GM12864 (cell line): ENCODE data around the gene UBN1.

Experiments used
- DNase-seq: peaks from one replicate; pipeline ENCODE4 v3.0.0-alpha.2; 2011; ENCODE audit warnings: low read depth
- H3K4me3 ChIP-seq: 2 replicates; pipeline ENCODE4 v1.5.1; 2011; ENCODE audit warnings: mild to moderate bottlenecking, low read depth, low read length, control low read depth
- TF ChIP-seq, protein P1 (sequence below): IDR thresholded peaks from 2 replicates; pipeline ENCODE4 v1.5.1; 2011; ENCODE audit warnings: low read depth, mild to moderate bottlenecking, moderate library complexity, low read length, control low read depth, inconsistent platforms; ENCODE audit errors: missing control alignments

The UBN1 gene

DNA sequence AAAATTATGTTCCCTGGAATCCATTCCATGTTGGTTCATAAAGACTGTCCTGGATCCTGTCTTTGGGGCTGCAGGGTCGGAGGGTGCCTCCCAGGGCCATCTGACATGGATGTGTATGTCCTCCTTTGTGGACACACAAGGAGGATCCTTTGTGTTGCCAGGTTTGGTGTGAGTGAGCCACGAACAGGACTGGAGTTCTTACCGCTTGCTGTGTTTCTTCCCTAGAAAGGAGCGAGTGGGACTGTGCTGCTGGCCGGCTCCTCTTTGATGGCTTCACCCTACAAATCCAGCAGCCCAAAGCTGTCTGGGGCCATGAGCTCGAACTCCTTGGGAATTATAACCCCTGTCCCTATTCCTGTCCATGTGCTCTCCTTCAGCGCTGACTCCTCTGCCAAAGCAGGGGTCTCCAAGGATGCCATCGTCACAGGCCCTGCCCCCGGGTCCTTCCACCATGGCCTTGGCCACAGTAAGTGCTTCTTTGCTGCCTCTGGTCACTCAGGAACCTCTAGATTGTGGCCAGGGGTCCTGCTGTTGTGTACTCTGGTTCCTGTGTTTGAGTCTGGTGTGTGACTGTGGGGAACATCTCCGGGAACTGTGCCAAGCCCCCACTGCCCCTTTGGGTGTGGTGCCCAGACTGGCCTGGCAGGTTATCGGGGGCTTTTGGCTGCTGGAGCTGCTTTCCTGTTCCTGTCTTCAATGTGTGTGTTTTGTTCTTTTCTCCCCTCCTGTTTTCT is 29.5 kb downstream of the UBN1 start:
- no peak for DNase-seq
- TF ChIP-seq, protein P1, sequence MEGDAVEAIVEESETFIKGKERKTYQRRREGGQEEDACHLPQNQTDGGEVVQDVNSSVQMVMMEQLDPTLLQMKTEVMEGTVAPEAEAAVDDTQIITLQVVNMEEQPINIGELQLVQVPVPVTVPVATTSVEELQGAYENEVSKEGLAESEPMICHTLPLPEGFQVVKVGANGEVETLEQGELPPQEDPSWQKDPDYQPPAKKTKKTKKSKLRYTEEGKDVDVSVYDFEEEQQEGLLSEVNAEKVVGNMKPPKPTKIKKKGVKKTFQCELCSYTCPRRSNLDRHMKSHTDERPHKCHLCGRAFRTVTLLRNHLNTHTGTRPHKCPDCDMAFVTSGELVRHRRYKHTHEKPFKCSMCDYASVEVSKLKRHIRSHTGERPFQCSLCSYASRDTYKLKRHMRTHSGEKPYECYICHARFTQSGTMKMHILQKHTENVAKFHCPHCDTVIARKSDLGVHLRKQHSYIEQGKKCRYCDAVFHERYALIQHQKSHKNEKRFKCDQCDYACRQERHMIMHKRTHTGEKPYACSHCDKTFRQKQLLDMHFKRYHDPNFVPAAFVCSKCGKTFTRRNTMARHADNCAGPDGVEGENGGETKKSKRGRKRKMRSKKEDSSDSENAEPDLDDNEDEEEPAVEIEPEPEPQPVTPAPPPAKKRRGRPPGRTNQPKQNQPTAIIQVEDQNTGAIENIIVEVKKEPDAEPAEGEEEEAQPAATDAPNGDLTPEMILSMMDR: no peak
- no peak overlapping the region for H3K4me3 ChIP-seq

DNA sequence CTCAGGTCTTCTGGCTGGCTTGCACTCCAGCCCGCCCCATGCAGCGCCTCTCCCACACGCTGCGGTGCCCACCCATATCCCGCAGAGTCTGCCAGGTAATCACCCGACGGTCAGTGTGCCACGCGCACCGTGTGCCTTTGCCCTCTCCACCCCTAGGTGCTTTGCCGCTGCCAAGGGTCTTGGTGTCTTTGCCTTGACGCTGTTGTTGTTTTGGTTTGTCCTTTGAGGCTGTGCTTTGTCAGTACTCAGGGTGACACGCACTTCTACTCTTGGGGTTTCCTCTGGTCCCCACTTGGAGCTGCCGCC is 30.1 kb downstream of the UBN1 start:
- TF ChIP-seq, protein P1: no peak
- no peak for DNase-seq
- no peak overlapping the region for H3K4me3 ChIP-seq

DNA sequence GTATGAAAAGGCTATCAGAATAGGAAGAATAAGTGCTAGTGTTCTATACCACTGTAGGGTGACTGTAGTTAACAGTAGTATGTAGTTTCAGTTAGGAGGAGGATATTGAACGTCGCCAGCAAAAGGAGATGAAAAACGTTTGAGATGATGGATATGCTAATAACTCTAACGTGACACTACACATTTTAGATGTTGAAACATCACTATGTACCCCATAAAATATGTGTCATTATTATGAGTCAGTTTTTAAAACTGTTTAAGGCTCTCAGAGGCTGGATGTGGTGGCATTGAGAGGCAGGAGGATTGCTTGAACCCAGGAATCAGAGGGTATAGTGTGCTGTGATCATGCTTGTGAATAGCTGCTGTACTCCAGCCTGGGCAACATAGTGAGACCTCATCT is 31.8 kb downstream of the UBN1 start:
- DNase-seq: no peak
- TF ChIP-seq, protein P1: no peak

DNA sequence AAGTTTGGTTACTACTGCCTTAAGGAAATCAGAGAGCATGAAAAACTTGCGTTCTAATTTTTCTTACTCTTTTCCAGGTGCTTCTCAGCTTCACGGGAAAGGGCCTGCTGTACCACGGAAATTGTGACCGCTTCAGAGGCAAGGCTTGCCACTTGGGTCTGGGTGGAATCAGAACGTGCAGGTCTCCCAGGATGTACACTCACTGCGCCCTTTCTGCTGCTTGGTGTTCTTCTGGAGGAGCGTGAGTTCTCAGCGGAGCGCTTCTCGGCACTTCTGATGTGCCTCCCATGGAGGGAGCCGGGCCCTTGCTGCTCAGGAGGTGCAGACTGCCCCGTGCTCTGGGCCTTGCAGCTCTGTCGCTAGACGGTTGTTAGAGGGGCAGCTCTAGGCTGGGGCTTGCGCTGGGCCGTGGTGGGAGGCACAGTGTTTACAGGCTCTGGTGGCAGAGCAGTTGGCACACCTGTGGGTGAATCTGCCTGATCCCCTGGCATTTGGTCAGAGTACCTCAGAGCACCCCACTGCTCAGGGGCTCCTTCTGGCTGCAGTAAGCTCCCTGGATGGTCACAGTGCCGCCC is 32.8 kb downstream of the UBN1 start:
- H3K4me3 ChIP-seq: no peak overlapping the region
- TF ChIP-seq, protein P1: no peak
- DNase-seq: no peak

More for the DNA sequence above, 31.8 kb downstream of the UBN1 start:
- H3K4me3 ChIP-seq: no peak overlapping the region

DNA sequence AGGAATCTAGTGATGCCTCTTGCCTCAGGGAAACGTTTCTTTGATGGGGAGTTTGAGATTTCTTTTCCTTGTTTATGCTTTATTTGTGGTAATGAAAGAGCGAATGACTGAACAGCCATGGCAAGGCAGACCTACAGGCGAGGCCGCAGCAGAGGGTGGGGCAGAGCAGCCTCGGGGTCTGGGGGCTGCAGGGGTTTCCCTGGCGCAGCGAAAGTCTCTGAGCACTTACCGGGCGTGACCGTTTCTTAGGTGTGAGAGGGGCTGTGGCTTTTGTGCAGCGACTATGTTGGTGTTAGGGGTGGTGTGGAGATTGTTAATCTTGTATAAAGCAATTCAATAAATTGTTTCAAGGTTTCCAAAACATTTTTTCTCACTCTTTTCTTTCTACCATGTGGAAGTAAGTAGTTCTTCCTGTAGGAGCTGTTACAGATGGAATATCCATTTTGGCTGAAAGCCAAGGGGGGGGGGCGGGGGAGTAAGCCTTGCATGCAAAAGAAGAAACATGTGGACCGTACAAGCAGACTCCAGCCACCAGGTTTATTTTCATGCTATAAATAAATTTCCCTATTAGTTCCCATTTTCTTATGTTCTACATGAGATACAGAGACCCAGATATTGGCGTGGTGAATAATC is 34.8 kb downstream of the UBN1 start:
- no peak overlapping the region for H3K4me3 ChIP-seq
- TF ChIP-seq, protein P1: no peak
- no peak for DNase-seq

DNA sequence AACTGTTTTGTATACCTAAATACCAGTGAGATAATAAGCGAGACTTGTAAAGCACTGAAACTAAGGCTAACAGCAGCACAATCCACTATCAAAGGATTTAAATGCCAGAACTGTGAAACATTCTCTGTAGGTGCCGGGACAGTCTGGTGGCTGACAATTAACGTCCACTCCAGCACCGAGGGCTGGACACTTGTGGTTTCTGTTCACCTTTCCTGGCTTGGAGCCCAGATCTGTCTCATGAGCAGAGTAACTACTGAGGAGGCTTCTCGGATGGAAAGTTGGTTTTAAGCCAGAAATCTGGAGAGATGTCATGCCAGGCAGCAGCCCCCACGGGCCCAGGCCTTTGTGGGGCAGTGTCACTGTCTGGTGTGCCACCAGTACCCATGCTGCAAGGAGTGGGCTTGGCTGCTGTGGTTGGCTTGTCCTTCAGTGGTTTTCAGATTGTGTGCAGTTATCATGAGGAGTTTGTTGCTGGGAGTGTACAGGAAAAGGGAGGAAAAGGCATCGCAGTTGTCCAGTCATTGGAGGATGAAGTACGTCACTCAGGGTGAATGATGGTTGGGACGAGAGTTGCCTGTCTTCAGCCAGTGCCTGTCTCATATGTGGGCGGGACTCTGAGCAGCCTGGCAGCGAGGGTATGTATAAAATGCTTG is 35.5 kb downstream of the UBN1 start:
- DNase-seq: no peak
- no peak overlapping the region for H3K4me3 ChIP-seq
- TF ChIP-seq, protein P1: no peak

DNA sequence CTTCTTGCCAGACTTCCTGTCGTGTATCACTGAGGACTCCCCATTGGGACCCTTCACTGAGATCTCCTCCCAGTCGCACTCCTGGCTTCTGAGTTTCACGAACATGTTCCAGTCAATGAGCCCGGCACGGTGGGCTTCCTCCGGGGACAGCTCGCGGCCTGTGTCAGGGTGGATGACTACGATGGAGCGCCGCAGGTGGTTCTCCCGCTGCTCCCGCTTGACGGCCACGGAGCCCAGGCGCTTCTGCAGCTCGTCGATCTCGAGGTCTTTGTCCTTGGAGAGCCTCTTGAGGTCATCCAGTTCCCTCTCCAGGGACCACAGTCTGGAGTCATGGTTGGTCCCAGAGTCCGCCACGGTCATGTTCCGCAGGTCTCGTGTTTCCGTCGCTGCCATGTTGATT is 36.2 kb downstream of the UBN1 start:
- H3K4me3 ChIP-seq: no peak overlapping the region
- TF ChIP-seq, protein P1: no peak
- DNase-seq: no peak
